Panc1 (cell line): ENCODE results near the gene DEGS2. TPM values are rescaled to one million over a fixed set of nuclear protein-coding genes. Genes with fewer than 3 reads are reported as not detected.

Experiments used
- ATAC-seq: fragments of 200-7000 bp; cut with Tn5 transposase; 2 replicates; pipeline ENCODE4 v1.9.1; 2020; ENCODE audit warnings: mild to moderate bottlenecking, moderate library complexity
- BruUV-seq: library from RNA; stranded (reverse); fragments of 400-500 nt; replicated peaks from 2 replicates; lab custom pipeline; 2021; lab: Mats Ljungman, UMichigan
- CTCF ChIA-PET: fragments of 300-600 bp; sonication (Branson Sonifier 250); formaldehyde crosslinking; loops from one replicate; lab custom pipeline; 2022; ENCODE audit warnings: antibody characterized with exemption; lab: Charles Lee
- POLR2A ChIA-PET: fragments of 300-600 bp; sonication (Branson Sonifier 250); formaldehyde crosslinking; loops from one replicate; lab custom pipeline; 2022; ENCODE audit warnings: antibody characterized with exemption; lab: Charles Lee
- DNase-seq: peaks from one replicate; pipeline ENCODE4 v3.0.0-alpha.2; 2010; ENCODE audit warnings: low read depth, low spot score
- H3K27ac ChIP-seq: 2 replicates; pipeline ENCODE4 v1.5.1; 2011; ENCODE audit warnings: mild to moderate bottlenecking, low read length, inconsistent platforms
- H3K27me3 ChIP-seq: fragments of 200-500 bp; sonication (Bioruptor generic); 2 replicates; pipeline ENCODE4 v1.6.0; 2014; ENCODE audit warnings: low read length, inconsistent platforms; ENCODE audit not compliant: control insufficient read depth, insufficient read depth
- H3K36me3 ChIP-seq: fragments of 200-500 bp; sonication (Bioruptor generic); 2 replicates; pipeline ENCODE4 v1.5.1; 2014; ENCODE audit warnings: inconsistent platforms, mild to moderate bottlenecking, low read length, moderate library complexity; ENCODE audit not compliant: control insufficient read depth, insufficient read depth
- H3K4me1 ChIP-seq: 2 replicates; pipeline ENCODE4 v1.5.1; 2011; ENCODE audit warnings: inconsistent platforms, mild to moderate bottlenecking, low read length, moderate library complexity; ENCODE audit not compliant: control insufficient read depth, insufficient read depth
- H3K4me3 ChIP-seq, 2 experiments: 2 replicates each; pipeline ENCODE4 v1.5.1; 2011 to 2012; ENCODE audit warnings: low read depth in 2 of 2, low read length in 2 of 2, mild to moderate bottlenecking in 2 of 2, inconsistent platforms in 1 of 2, moderate library complexity in 1 of 2
- H3K9me3 ChIP-seq: fragments of 200-500 bp; sonication (Bioruptor generic); 2 replicates; pipeline ENCODE4 v1.5.1; 2014; ENCODE audit warnings: low read depth, mild to moderate bottlenecking, inconsistent platforms, low read length, moderate library complexity; ENCODE audit not compliant: control insufficient read depth, insufficient read depth
- POLR2AphosphoS5 ChIP-seq: IDR thresholded peaks from 2 replicates; pipeline ENCODE4 v1.6.1; 2012; ENCODE audit warnings: mild to moderate bottlenecking, low read depth, low read length, moderate library complexity
- SIN3A ChIP-seq: IDR thresholded peaks from 2 replicates; pipeline ENCODE4 v1.6.1; 2012; ENCODE audit warnings: low read depth, mild to moderate bottlenecking, low read length, moderate library complexity, borderline replicate concordance; ENCODE audit not compliant: insufficient read depth
- TCF7L2 ChIP-seq: IDR thresholded peaks from 2 replicates; pipeline ENCODE4 v1.6.1; 2011; ENCODE audit warnings: mild to moderate bottlenecking, low read depth, low read length, inconsistent platforms
- in situ Hi-C: cut with HindIII; loops from 2 replicates; pipeline ENCODE4 v1.10.0; 2016; ENCODE audit warnings: low sequenced_read_pairs, low pct_unique_long_range_greater_than_20kb
- intact Hi-C: fragments of 100-400 bp; cut with micrococcal nuclease; formaldehyde crosslinking; loops from one replicate; pipeline ENCODE4 v1.10.0; 2022; ENCODE audit not compliant: unreplicated experiment
- total RNA-seq: library from RNA; stranded (reverse); gene quantifications from one replicate; pipeline ENCODE4 v1.2.1, GENCODE V29; 2021; ENCODE audit not compliant: unreplicated experiment
- TF ChIP-seq, protein P1 (sequence below), 2 experiments: IDR thresholded peaks; 2 replicates each; pipeline ENCODE4 v1.6.1; 2011 to 2012; ENCODE audit warnings: low read depth in 2 of 2, control low read depth in 1 of 2, low read length in 1 of 2, mild to moderate bottlenecking in 1 of 2, moderate library complexity in 1 of 2; ENCODE audit not compliant: insufficient read depth in 1 of 2
- TF ChIP-seq, protein P2 (sequence below): fragments of 450-650 bp; IDR thresholded peaks from 2 replicates; pipeline ENCODE4 v1.5.1; 2017; ENCODE audit warnings: mild to moderate bottlenecking

The DEGS2 gene
- total RNA-seq, 1 experiment from 2014 or later, result 4.9 TPM

DNA sequence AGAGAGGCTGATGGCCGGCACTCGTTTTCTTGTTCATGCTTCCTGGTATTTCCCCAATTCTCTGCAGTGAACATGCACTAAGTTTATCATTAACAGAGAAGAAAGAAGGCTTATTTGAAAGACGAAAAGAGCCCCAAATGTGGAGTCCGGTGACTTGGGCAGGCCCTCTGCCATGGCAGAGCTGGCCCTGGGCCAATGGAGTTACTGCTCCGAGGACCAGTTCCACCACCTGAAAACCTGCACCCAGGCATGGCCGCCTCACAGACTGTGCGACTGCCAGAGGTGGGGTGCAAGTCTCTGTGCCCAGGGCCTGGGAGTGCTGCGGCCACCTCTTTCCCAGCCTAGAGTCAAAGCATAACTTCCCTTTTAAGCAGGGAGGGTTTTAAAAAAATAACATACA lies 24.9 kb downstream of the DEGS2 start:
- ChIA-PET POLR2A (no interaction called here), CTCF (no interaction called here)
- ATAC-seq (no peak), DNase-seq (no peak)
- intact Hi-C loops (no loop called here), in situ Hi-C loops (no loop called here)
- Histone ChIP-seq H3K9me3 (no peaks in the 10 kb centered on the region), H3K36me3 (no peaks in the 10 kb centered on the region), H3K4me3 (no peak overlapping the region), H3K4me1 (no peaks in the 10 kb centered on the region), H3K27ac (no peak overlapping the region), H3K27me3 (no peaks in the 10 kb centered on the region)
- TF ChIP-seq, protein P1, sequence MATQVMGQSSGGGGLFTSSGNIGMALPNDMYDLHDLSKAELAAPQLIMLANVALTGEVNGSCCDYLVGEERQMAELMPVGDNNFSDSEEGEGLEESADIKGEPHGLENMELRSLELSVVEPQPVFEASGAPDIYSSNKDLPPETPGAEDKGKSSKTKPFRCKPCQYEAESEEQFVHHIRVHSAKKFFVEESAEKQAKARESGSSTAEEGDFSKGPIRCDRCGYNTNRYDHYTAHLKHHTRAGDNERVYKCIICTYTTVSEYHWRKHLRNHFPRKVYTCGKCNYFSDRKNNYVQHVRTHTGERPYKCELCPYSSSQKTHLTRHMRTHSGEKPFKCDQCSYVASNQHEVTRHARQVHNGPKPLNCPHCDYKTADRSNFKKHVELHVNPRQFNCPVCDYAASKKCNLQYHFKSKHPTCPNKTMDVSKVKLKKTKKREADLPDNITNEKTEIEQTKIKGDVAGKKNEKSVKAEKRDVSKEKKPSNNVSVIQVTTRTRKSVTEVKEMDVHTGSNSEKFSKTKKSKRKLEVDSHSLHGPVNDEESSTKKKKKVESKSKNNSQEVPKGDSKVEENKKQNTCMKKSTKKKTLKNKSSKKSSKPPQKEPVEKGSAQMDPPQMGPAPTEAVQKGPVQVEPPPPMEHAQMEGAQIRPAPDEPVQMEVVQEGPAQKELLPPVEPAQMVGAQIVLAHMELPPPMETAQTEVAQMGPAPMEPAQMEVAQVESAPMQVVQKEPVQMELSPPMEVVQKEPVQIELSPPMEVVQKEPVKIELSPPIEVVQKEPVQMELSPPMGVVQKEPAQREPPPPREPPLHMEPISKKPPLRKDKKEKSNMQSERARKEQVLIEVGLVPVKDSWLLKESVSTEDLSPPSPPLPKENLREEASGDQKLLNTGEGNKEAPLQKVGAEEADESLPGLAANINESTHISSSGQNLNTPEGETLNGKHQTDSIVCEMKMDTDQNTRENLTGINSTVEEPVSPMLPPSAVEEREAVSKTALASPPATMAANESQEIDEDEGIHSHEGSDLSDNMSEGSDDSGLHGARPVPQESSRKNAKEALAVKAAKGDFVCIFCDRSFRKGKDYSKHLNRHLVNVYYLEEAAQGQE (IDR thresholded peaks at IDR 0.05; ENCODE audit: insufficient read depth in 1 of 2, low read depth in 2 of 2, low read length in 1 of 2), result no peak
- TF ChIP-seq TCF7L2 (no peak), SIN3A (no peak), POLR2AphosphoS5 (no peak)
- TF ChIP-seq, protein P2, sequence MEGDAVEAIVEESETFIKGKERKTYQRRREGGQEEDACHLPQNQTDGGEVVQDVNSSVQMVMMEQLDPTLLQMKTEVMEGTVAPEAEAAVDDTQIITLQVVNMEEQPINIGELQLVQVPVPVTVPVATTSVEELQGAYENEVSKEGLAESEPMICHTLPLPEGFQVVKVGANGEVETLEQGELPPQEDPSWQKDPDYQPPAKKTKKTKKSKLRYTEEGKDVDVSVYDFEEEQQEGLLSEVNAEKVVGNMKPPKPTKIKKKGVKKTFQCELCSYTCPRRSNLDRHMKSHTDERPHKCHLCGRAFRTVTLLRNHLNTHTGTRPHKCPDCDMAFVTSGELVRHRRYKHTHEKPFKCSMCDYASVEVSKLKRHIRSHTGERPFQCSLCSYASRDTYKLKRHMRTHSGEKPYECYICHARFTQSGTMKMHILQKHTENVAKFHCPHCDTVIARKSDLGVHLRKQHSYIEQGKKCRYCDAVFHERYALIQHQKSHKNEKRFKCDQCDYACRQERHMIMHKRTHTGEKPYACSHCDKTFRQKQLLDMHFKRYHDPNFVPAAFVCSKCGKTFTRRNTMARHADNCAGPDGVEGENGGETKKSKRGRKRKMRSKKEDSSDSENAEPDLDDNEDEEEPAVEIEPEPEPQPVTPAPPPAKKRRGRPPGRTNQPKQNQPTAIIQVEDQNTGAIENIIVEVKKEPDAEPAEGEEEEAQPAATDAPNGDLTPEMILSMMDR, result no peak
- BruUV-seq, result no TSS peak

DNA sequence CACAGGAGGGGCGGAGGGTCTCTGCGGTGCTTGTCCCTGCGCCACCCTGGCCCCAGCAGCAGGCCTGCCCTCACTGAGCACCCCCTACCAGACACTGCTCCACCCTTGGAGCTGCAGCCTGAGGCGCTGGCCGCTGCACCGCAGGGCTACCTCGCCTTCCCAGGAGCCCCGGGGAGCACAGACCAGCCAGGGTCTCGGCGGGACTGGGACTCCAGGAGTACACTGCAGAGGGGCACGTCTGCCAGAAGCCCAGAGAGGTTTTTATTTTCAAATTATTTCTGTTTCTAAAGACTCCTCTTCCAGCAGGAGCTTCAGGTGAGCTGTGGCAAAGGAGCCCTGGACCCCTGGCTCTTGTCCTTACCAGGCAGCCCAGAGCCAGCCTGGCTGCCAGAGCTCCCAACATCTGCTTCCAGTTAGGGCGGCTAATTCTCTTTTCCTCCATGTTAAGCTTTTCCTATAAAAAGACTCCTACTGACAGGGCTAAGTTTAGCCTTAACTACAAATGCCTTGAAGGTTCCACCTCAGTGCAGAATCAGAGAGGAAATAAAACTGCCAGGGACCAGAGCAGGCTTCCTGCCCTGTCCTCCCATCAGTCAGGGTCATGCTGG lies 26.4 kb downstream of the DEGS2 start:
- Histone ChIP-seq H3K27me3 (no peaks in the 10 kb centered on the region), H3K9me3 (no peaks in the 10 kb centered on the region), H3K4me3 (no peak overlapping the region), H3K27ac (no peak overlapping the region), H3K36me3 (no peaks in the 10 kb centered on the region), H3K4me1 (no peaks in the 10 kb centered on the region)
- ATAC-seq, result no peak
- ChIA-PET POLR2A (no interaction called here), CTCF (no interaction called here)
- DNase-seq, result no peak
- BruUV-seq, result no TSS peak
- intact Hi-C loops, result no loop called here
- in situ Hi-C loops, result no loop called here
- TF ChIP-seq, protein P2, result no peak
- no peak for TF ChIP-seq TCF7L2
- TF ChIP-seq, protein P1 (IDR thresholded peaks at IDR 0.05; ENCODE audit: insufficient read depth in 1 of 2, low read depth in 2 of 2, low read length in 1 of 2), result no peak
- TF ChIP-seq POLR2AphosphoS5, result no peak
- no peak for TF ChIP-seq SIN3A
